GM23338 (cell line): Measurements from ENCODE around the gene CHAD. TPM values are rescaled to one million over a fixed set of nuclear protein-coding genes. Genes with fewer than 3 reads are reported as not detected.

Experiments used
- ATAC-seq: fragments of 200-7000 bp; cut with Tn5 transposase; 3 replicates; pipeline ENCODE4 v1.9.1; 2020
- DNase-seq: peaks from one replicate; pipeline ENCODE4 v3.0.0-alpha.2; 2015; ENCODE audit warnings: low spot score
- H2AFZ ChIP-seq: fragments of 200-600 bp; sonication (generic); 2 replicates; pipeline ENCODE4 v1.8.0; 2016; ENCODE audit warnings: antibody characterized with exemption, mild to moderate bottlenecking, moderate library complexity
- H3F3A ChIP-seq: fragments of 200-600 bp; sonication (generic); replicated peaks from 2 replicates; pipeline ENCODE4 v1.8.0; 2017; ENCODE audit warnings: antibody characterized with exemption, mixed run types, low read depth
- H3K27ac ChIP-seq: fragments of 200-600 bp; sonication (generic); 2 replicates; pipeline ENCODE4 v1.6.1; 2016; ENCODE audit warnings: low read depth
- H3K27me3 ChIP-seq: fragments of 200-600 bp; sonication (generic); 2 replicates; pipeline ENCODE4 v1.8.0; 2016; ENCODE audit warnings: mild to moderate bottlenecking, mixed run types, moderate library complexity; ENCODE audit not compliant: insufficient read depth
- H3K36me3 ChIP-seq: fragments of 200-600 bp; sonication (generic); 2 replicates; pipeline ENCODE4 v1.8.0; 2016; ENCODE audit warnings: mild to moderate bottlenecking; ENCODE audit not compliant: insufficient read depth
- H3K4me1 ChIP-seq: fragments of 200-600 bp; sonication (generic); 2 replicates; pipeline ENCODE4 v1.8.0; 2016; ENCODE audit warnings: mild to moderate bottlenecking, moderate library complexity; ENCODE audit not compliant: insufficient read depth
- H3K4me2 ChIP-seq: fragments of 200-600 bp; sonication (generic); 2 replicates; pipeline ENCODE4 v1.7.1; 2017; ENCODE audit warnings: mixed run types
- H3K4me3 ChIP-seq: fragments of 200-600 bp; sonication (generic); 2 replicates; pipeline ENCODE4 v1.6.1; 2016; ENCODE audit warnings: mixed run types
- H3K79me2 ChIP-seq: fragments of 200-600 bp; sonication (generic); replicated peaks from 2 replicates; pipeline ENCODE4 v1.8.0; 2017; ENCODE audit warnings: mild to moderate bottlenecking; ENCODE audit not compliant: insufficient read depth
- H3K9me2 ChIP-seq: fragments of 200-600 bp; sonication (generic); 2 replicates; pipeline ENCODE4 v1.8.0; 2017; ENCODE audit not compliant: insufficient read depth
- H4K20me1 ChIP-seq: fragments of 200-600 bp; sonication (generic); replicated peaks from 2 replicates; pipeline ENCODE4 v1.8.0; 2017; ENCODE audit warnings: mild to moderate bottlenecking; ENCODE audit not compliant: insufficient read depth
- H3K27ac Mint-ChIP-seq: 2 replicates; pipeline ENCODE4 v1.8.0; 2020; ENCODE audit warnings: inconsistent platforms, mild to moderate bottlenecking, moderate library complexity, mixed read lengths
- H3K27me3 Mint-ChIP-seq: 3 replicates; pipeline ENCODE4 v1.8.0; 2022; ENCODE audit warnings: low read depth, mild to moderate bottlenecking, moderate library complexity, mixed read lengths, inconsistent platforms; ENCODE audit not compliant: insufficient read depth, poor library complexity
- H3K36me3 Mint-ChIP-seq: 3 replicates; pipeline ENCODE4 v1.8.0; 2021; ENCODE audit warnings: low read depth, mild to moderate bottlenecking, inconsistent platforms, moderate library complexity, mixed read lengths
- H3K4me1 Mint-ChIP-seq: 3 replicates; pipeline ENCODE4 v1.8.0; 2020; ENCODE audit warnings: mild to moderate bottlenecking, inconsistent platforms, mixed read lengths
- H3K4me3 Mint-ChIP-seq: 3 replicates; pipeline ENCODE4 v1.8.0; 2021; ENCODE audit warnings: moderate library complexity, mild to moderate bottlenecking, inconsistent platforms, mixed read lengths
- H3K9me3 Mint-ChIP-seq: 3 replicates; pipeline ENCODE4 v1.8.0; 2020; ENCODE audit warnings: moderate library complexity, mild to moderate bottlenecking, inconsistent platforms, mixed read lengths
- EZH2 ChIP-seq: fragments of 200-600 bp; sonication (generic); IDR thresholded peaks from one replicate; pipeline ENCODE4 v1.8.0; 2017; ENCODE audit warnings: antibody characterized with exemption, mild to moderate bottlenecking, low read depth; ENCODE audit not compliant: unreplicated experiment
- EZH2phosphoT487 ChIP-seq: fragments of 200-600 bp; sonication (generic); IDR thresholded peaks from one replicate; pipeline ENCODE4 v1.8.1; 2018; ENCODE audit warnings: antibody characterized with exemption; ENCODE audit not compliant: unreplicated experiment
- JUNB ChIP-seq: IDR thresholded peaks from one replicate; pipeline ENCODE4 v1.6.1; 2016; ENCODE audit warnings: antibody characterized with exemption; ENCODE audit not compliant: unreplicated experiment
- NANOG ChIP-seq: IDR thresholded peaks from 2 replicates; pipeline ENCODE4 v1.6.1; 2016; ENCODE audit warnings: antibody characterized with exemption, borderline replicate concordance
- POLR2AphosphoS5 ChIP-seq: IDR thresholded peaks from 2 replicates; pipeline ENCODE4 v1.6.1; 2016; ENCODE audit warnings: antibody characterized with exemption, low read depth
- STAT1 ChIP-seq: IDR thresholded peaks from one replicate; pipeline ENCODE4 v1.6.1; 2016; ENCODE audit warnings: antibody characterized with exemption; ENCODE audit not compliant: unreplicated experiment
- ZNF114 ChIP-seq: fragments of 250-450 bp; sonication (Bioruptor Pico); IDR thresholded peaks from 2 replicates; pipeline ENCODE4 v1.5.0; 2020; ENCODE audit warnings: mild to moderate bottlenecking, moderate library complexity
- ZNF331 ChIP-seq: fragments of 250-450 bp; sonication (Bioruptor Pico); IDR thresholded peaks from 2 replicates; pipeline ENCODE4 v1.5.0; 2020; ENCODE audit warnings: low read depth, mild to moderate bottlenecking, moderate library complexity
- polyA plus RNA-seq: library from polyadenylated mRNA; unstranded; fragments of >200 nt; fragmentation: Nextera tagmentation; extraction: Ambion mirVana; gene quantifications from 2 replicates; pipeline ENCODE4 v1.2.1, GENCODE V29; 2016
- total RNA-seq: library from RNA; depleted of rRNA; stranded (reverse); fragments of >200 nt; shearing (Covaris generic); gene quantifications from 2 replicates; pipeline ENCODE4 v1.2.3, GENCODE V29; 2014
- TF ChIP-seq, protein P1 (sequence below): IDR thresholded peaks from one replicate; pipeline ENCODE4 v1.6.1; 2018; ENCODE audit warnings: antibody characterized with exemption; ENCODE audit not compliant: unreplicated experiment
- TF ChIP-seq, protein P2 (sequence below): fragments of 250-450 bp; sonication (Bioruptor Pico); IDR thresholded peaks from 2 replicates; pipeline ENCODE4 v1.5.0; 2020; ENCODE audit warnings: mild to moderate bottlenecking, moderate library complexity
- TF ChIP-seq, protein P3 (sequence below): IDR thresholded peaks from 2 replicates; pipeline ENCODE4 v1.6.1; 2016; ENCODE audit warnings: antibody characterized with exemption

CHAD gene
- total and polyA plus RNA-seq, 2 experiments from 2014 or later: 0.18 TPM; not detected in 1

DNA sequence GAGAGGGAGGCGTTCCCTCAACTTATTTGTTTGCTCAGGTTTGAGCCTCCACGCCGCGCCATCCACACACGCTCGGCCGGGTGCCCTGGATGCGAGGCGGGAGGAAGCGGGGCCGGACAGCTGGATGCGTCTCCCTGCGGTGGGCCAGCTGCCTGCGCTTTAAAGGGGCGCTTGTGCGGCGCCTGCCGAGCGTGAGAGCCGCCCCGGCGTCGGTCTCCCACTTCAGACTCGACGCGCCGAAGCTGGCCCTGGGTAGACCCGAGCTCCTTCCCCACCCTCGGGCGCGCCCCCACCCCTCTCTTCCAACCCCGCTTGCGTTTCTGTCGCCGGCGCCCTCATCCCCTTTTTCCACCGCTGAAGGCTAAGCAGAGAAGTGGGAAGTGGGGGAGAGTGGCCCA is 527 bp upstream of the CHAD start:
- Mint-ChIP-seq H3K27ac (no peak overlapping the region), H3K4me1 (peaks cover 21% of the 10 kb centered on the region), H3K27me3 (peaks cover 37% of the 10 kb centered on the region), H3K36me3 (peaks cover 4% of the 10 kb centered on the region; the same call in 1 of the 3 replicates), H3K4me3 (peak overlapping the region; percentile 61; the same call in 2 of the 3 replicates), H3K9me3 (no peaks in the 10 kb centered on the region; the same call in 2 of the 3 replicates)
- Histone ChIP-seq H3K79me2 (no peaks in the 10 kb centered on the region), H3K4me2 (peak overlapping the region; percentile 95), H3K9me2 (no peaks in the 10 kb centered on the region), H3K27ac (no peak overlapping the region), H2AFZ (0 out of 2 replicates have a peak overlapping the region, but pooled peaks have one; percentile 66), H4K20me1 (peaks cover 7% of the 10 kb centered on the region; the same call in 1 of the 2 replicates), H3K4me1 (peaks cover 16% of the 10 kb centered on the region; the same call in 1 of the 2 replicates), H3K27me3 (peaks cover 34% of the 10 kb centered on the region), H3K4me3 (peak overlapping the region; percentile 74), H3K36me3 (no peaks in the 10 kb centered on the region), H3F3A (0 out of 2 replicates have a peak, but pooled peaks cover 4% of the 10 kb centered on the region)
- TF ChIP-seq STAT1 (no peak), ZNF114 (no peak)
- DNase-seq (peak; percentile 50), ATAC-seq (peak; percentile 42)

DNA sequence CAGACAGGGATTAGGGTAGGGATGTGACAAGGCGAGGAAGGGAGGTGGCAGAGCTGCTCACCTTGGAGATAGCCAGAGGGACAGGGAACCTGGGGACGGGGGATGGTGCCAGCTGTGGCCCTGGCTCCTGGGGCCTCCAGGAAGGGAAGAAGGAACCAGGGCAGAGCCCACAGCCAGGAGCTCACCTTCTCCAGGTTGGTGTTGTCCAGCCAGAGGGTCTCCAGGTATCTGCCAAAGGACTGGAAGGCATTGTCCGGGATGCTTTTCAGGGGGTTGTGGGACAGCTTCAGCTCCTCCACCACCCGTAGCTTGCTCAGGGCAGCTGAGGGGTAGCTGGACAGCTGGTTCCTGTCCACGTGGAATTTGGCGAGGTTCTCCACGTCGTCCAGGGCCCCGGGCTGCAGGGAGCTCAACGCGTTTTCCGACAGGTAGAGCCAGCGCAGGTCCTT is 801 bp downstream of the CHAD start:
- Histone ChIP-seq H3K4me3 (no peak overlapping the region; the same call in 1 of the 2 replicates), H2AFZ (no peak overlapping the region), H3K79me2 (no peaks in the 10 kb centered on the region), H3K4me2 (0 out of 2 replicates have a peak overlapping the region, but pooled peaks have one; percentile 95), H3K4me1 (peaks cover 16% of the 10 kb centered on the region; the same call in 1 of the 2 replicates), H3K27ac (no peak overlapping the region), H4K20me1 (peaks cover 7% of the 10 kb centered on the region; the same call in 1 of the 2 replicates), H3K27me3 (peaks cover 34% of the 10 kb centered on the region), H3F3A (0 out of 2 replicates have a peak, but pooled peaks cover 4% of the 10 kb centered on the region), H3K36me3 (no peaks in the 10 kb centered on the region), H3K9me2 (no peaks in the 10 kb centered on the region)
- Mint-ChIP-seq H3K36me3 (peaks cover 4% of the 10 kb centered on the region; the same call in 1 of the 3 replicates), H3K27me3 (peaks cover 33% of the 10 kb centered on the region), H3K4me3 (peak overlapping the region; percentile 72), H3K4me1 (peaks cover 21% of the 10 kb centered on the region), H3K9me3 (no peaks in the 10 kb centered on the region; the same call in 2 of the 3 replicates), H3K27ac (no peak overlapping the region)
- DNase-seq (no peak), ATAC-seq (no peak)
- TF ChIP-seq, protein P1, sequence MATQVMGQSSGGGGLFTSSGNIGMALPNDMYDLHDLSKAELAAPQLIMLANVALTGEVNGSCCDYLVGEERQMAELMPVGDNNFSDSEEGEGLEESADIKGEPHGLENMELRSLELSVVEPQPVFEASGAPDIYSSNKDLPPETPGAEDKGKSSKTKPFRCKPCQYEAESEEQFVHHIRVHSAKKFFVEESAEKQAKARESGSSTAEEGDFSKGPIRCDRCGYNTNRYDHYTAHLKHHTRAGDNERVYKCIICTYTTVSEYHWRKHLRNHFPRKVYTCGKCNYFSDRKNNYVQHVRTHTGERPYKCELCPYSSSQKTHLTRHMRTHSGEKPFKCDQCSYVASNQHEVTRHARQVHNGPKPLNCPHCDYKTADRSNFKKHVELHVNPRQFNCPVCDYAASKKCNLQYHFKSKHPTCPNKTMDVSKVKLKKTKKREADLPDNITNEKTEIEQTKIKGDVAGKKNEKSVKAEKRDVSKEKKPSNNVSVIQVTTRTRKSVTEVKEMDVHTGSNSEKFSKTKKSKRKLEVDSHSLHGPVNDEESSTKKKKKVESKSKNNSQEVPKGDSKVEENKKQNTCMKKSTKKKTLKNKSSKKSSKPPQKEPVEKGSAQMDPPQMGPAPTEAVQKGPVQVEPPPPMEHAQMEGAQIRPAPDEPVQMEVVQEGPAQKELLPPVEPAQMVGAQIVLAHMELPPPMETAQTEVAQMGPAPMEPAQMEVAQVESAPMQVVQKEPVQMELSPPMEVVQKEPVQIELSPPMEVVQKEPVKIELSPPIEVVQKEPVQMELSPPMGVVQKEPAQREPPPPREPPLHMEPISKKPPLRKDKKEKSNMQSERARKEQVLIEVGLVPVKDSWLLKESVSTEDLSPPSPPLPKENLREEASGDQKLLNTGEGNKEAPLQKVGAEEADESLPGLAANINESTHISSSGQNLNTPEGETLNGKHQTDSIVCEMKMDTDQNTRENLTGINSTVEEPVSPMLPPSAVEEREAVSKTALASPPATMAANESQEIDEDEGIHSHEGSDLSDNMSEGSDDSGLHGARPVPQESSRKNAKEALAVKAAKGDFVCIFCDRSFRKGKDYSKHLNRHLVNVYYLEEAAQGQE: no peak
- no peak for TF ChIP-seq NANOG
- no peak for TF ChIP-seq EZH2phosphoT487
- TF ChIP-seq, protein P2, sequence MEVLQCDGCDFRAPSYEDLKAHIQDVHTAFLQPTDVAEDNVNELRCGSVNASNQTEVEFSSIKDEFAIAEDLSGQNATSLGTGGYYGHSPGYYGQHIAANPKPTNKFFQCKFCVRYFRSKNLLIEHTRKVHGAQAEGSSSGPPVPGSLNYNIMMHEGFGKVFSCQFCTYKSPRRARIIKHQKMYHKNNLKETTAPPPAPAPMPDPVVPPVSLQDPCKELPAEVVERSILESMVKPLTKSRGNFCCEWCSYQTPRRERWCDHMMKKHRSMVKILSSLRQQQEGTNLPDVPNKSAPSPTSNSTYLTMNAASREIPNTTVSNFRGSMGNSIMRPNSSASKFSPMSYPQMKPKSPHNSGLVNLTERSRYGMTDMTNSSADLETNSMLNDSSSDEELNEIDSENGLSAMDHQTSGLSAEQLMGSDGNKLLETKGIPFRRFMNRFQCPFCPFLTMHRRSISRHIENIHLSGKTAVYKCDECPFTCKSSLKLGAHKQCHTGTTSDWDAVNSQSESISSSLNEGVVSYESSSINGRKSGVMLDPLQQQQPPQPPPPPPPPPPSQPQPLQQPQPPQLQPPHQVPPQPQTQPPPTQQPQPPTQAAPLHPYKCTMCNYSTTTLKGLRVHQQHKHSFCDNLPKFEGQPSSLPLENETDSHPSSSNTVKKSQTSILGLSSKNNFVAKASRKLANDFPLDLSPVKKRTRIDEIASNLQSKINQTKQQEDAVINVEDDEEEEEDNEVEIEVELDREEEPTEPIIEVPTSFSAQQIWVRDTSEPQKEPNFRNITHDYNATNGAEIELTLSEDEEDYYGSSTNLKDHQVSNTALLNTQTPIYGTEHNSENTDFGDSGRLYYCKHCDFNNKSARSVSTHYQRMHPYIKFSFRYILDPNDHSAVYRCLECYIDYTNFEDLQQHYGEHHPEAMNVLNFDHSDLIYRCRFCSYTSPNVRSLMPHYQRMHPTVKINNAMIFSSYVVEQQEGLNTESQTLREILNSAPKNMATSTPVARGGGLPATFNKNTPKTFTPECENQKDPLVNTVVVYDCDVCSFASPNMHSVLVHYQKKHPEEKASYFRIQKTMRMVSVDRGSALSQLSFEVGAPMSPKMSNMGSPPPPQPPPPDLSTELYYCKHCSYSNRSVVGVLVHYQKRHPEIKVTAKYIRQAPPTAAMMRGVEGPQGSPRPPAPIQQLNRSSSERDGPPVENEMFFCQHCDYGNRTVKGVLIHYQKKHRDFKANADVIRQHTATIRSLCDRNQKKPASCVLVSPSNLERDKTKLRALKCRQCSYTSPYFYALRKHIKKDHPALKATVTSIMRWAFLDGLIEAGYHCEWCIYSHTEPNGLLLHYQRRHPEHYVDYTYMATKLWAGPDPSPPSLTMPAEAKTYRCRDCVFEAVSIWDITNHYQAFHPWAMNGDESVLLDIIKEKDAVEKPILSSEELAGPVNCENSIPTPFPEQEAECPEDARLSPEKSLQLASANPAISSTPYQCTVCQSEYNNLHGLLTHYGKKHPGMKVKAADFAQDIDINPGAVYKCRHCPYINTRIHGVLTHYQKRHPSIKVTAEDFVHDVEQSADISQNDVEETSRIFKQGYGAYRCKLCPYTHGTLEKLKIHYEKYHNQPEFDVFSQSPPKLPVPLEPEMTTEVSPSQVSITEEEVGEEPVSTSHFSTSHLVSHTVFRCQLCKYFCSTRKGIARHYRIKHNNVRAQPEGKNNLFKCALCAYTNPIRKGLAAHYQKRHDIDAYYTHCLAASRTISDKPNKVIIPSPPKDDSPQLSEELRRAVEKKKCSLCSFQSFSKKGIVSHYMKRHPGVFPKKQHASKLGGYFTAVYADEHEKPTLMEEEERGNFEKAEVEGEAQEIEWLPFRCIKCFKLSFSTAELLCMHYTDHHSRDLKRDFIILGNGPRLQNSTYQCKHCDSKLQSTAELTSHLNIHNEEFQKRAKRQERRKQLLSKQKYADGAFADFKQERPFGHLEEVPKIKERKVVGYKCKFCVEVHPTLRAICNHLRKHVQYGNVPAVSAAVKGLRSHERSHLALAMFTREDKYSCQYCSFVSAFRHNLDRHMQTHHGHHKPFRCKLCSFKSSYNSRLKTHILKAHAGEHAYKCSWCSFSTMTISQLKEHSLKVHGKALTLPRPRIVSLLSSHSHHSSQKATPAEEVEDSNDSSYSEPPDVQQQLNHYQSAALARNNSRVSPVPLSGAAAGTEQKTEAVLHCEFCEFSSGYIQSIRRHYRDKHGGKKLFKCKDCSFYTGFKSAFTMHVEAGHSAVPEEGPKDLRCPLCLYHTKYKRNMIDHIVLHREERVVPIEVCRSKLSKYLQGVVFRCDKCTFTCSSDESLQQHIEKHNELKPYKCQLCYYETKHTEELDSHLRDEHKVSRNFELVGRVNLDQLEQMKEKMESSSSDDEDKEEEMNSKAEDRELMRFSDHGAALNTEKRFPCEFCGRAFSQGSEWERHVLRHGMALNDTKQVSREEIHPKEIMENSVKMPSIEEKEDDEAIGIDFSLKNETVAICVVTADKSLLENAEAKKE (CRISPR knock-in tag): no peak
- no peak for TF ChIP-seq STAT1
- TF ChIP-seq ZNF331 (CRISPR knock-in tag): no peak
- TF ChIP-seq EZH2: no peak
- no peak for TF ChIP-seq ZNF114
- no peak for TF ChIP-seq JUNB
- TF ChIP-seq, protein P3, sequence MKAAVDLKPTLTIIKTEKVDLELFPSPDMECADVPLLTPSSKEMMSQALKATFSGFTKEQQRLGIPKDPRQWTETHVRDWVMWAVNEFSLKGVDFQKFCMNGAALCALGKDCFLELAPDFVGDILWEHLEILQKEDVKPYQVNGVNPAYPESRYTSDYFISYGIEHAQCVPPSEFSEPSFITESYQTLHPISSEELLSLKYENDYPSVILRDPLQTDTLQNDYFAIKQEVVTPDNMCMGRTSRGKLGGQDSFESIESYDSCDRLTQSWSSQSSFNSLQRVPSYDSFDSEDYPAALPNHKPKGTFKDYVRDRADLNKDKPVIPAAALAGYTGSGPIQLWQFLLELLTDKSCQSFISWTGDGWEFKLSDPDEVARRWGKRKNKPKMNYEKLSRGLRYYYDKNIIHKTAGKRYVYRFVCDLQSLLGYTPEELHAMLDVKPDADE: no peak
- no peak for TF ChIP-seq POLR2AphosphoS5
